Chondrocyte (in vitro differentiated cells): ENCODE data around the gene ARHGEF17. TPM values are rescaled to one million over a fixed set of nuclear protein-coding genes. Genes with fewer than 3 reads are reported as not detected.

ENCODE experiments used
- DNase-seq: peaks from one replicate; pipeline ENCODE4 v3.0.0; 2021; ENCODE audit warnings: mixed read lengths, low spot score
- H3K27ac Mint-ChIP-seq: one replicate; pipeline ENCODE4 v1.8.0; 2021; ENCODE audit warnings: mild to moderate bottlenecking, moderate library complexity, mixed read lengths; ENCODE audit not compliant: unreplicated experiment
- H3K27me3 Mint-ChIP-seq: 2 replicates; pipeline ENCODE4 v1.8.0; 2021; ENCODE audit warnings: low read depth, mixed read lengths
- H3K36me3 Mint-ChIP-seq: 2 replicates; pipeline ENCODE4 v1.8.0; 2021; ENCODE audit warnings: low read depth, mixed read lengths
- H3K4me1 Mint-ChIP-seq: 2 replicates; pipeline ENCODE4 v1.8.0; 2021; ENCODE audit warnings: low read depth, mild to moderate bottlenecking, mixed read lengths
- H3K4me3 Mint-ChIP-seq: one replicate; pipeline ENCODE4 v1.8.0; 2021; ENCODE audit warnings: mild to moderate bottlenecking, moderate library complexity, mixed read lengths; ENCODE audit not compliant: unreplicated experiment
- H3K9me3 Mint-ChIP-seq: 2 replicates; pipeline ENCODE4 v1.8.0; 2021; ENCODE audit warnings: low read depth, mixed read lengths
- CTCF ChIP-seq: fragments of 200-600 bp; sonication (generic); IDR thresholded peaks from 2 replicates; pipeline ENCODE4 v1.5.0; 2021; ENCODE audit warnings: antibody characterized with exemption, mild to moderate bottlenecking, moderate library complexity
- total RNA-seq: library from RNA; stranded (reverse); gene quantifications from 3 replicates; pipeline ENCODE4 v1.2.1, GENCODE V29; 2021

The ARHGEF17 gene
- total RNA-seq, 1 donor from 2014 or later: 114 TPM

GRCh38 chr11:73288192-73288872 is 19.7 kb upstream of the ARHGEF17 start:
- H3K4me3 Mint-ChIP-seq: no peak overlapping the region
- H3K27ac Mint-ChIP-seq: peak overlapping the region; percentile 92
- no peaks in the 10 kb centered on the region for H3K36me3 Mint-ChIP-seq
- H3K4me1 Mint-ChIP-seq: peaks cover 14% of the 10 kb centered on the region
- no peaks in the 10 kb centered on the region for H3K9me3 Mint-ChIP-seq
- no peak for TF ChIP-seq CTCF
- peak; percentile 62 for DNase-seq
- H3K27me3 Mint-ChIP-seq: no peaks in the 10 kb centered on the region

- TF ChIP-seq CTCF: peak; percentile 99
- no peaks in the 10 kb centered on the region for H3K27me3 Mint-ChIP-seq
- H3K27ac Mint-ChIP-seq: peak overlapping the region; percentile 92
- H3K36me3 Mint-ChIP-seq: no peaks in the 10 kb centered on the region
- DNase-seq: peak; percentile 90
- peak overlapping the region; percentile 37 for H3K4me3 Mint-ChIP-seq
- peaks cover 14% of the 10 kb centered on the region for H3K4me1 Mint-ChIP-seq
- H3K9me3 Mint-ChIP-seq: no peaks in the 10 kb centered on the region
Measured at GRCh38 chr11:73288873-73289707, 19.0 kb upstream of the ARHGEF17 start.

GRCh38 chr11:73290536-73290935 is 17.5 kb upstream of the ARHGEF17 start:
- Mint-ChIP-seq H3K4me3 (no peak overlapping the region), H3K27ac (no peak overlapping the region), H3K4me1 (peaks cover 17% of the 10 kb centered on the region), H3K36me3 (no peaks in the 10 kb centered on the region), H3K9me3 (no peaks in the 10 kb centered on the region), H3K27me3 (no peaks in the 10 kb centered on the region)
- DNase-seq: peak; percentile 75
- TF ChIP-seq CTCF: no peak

- DNase-seq: peak; percentile 69
- Mint-ChIP-seq H3K27ac (no peak overlapping the region), H3K36me3 (no peaks in the 10 kb centered on the region), H3K27me3 (no peaks in the 10 kb centered on the region), H3K4me1 (peaks cover 19% of the 10 kb centered on the region), H3K4me3 (no peak overlapping the region), H3K9me3 (no peaks in the 10 kb centered on the region)
- no peak for TF ChIP-seq CTCF
Measured at GRCh38 chr11:73291196-73291595, 16.9 kb upstream of the ARHGEF17 start.

- peak; percentile 80 for DNase-seq
- no peak overlapping the region for H3K4me3 Mint-ChIP-seq
- no peaks in the 10 kb centered on the region for H3K9me3 Mint-ChIP-seq
- H3K27ac Mint-ChIP-seq: no peak overlapping the region
- H3K4me1 Mint-ChIP-seq: peaks cover 19% of the 10 kb centered on the region
- TF ChIP-seq CTCF: no peak
- H3K36me3 Mint-ChIP-seq: no peaks in the 10 kb centered on the region
- H3K27me3 Mint-ChIP-seq: no peaks in the 10 kb centered on the region
Measured at GRCh38 chr11:73291781-73292524, 16.1 kb upstream of the ARHGEF17 start.
